Skin epidermis (tissue), 12 donors: ENCODE data around the gene SKAP1.
"Not testable (repeated sequence)": the region's sequence is repeated elsewhere in the genome, so short reads cannot be mapped to it uniquely, and the experiment has no call there.

Experiments
- H3K27ac ChIP-seq, 21 experiments: fragments of 200-600 bp; sonication (generic) in 11 of 21; one replicate each; pipeline ENCODE4 v1.5.0; 2020; ENCODE audit warnings: mild to moderate bottlenecking in 3 of 21, inconsistent platforms in 2 of 21, moderate library complexity in 2 of 21
- H3K4me3 ChIP-seq, 7 experiments: fragments of 200-600 bp; sonication (generic) in 2 of 7; one replicate each; pipeline ENCODE4 v1.5.0; 2020; ENCODE audit warnings: inconsistent platforms in 2 of 7, mild to moderate bottlenecking in 2 of 7, moderate library complexity in 1 of 7

The SKAP1 gene

DNA sequence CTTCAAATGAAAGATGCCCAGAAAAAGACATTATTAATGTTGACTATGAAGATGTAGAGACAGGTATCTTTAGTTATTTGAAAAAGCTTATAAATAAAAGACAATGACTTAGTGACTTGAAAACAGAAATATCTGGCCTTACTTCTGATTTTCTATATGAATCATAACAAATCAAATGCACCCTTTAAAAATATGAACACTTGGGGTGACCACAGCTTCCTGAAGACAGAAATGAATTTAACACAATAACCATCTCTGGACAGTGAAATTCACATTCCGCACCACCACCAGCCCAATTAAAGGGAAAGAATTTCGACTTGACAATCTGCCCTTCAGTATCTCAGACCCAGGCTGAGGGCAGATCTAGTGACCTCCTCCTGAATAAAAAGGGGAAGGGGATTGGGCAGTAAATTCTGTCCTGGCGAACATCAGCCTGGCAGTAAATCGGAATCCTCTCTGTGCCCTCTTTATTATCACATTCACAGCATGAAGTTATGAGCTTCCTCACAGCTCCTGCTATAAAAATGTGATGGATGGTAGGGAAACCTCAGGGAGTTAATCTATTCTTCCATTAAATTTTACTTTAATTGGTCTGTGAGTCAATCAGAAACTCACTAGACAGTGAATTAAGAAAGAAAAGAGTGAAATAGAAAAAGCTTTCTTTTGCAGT lies 190.9 kb downstream of the SKAP1 start:
- H3K4me3 ChIP-seq: no peak overlapping the region
- H3K27ac ChIP-seq: no peak overlapping the region

DNA sequence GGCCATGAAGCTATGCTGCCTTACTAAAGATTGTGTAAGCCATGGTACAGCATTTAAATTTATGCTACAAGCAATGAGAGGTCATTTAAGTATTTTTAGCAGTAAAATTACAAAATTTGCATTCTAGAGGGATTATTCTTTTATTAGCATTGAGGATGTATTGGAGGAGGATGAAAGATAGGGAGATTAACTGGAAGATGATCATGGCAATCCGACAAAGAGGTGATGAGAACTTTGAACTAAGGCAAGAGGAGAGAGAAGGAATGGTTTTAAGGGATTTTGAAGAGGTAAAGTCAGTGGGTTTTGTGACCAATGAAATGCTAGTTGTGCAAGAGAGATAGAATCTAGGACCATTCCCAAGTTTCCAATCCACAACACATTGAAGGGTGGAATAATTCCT lies 192.6 kb downstream of the SKAP1 start:
- Histone ChIP-seq H3K27ac (no peak overlapping the region), H3K4me3 (no peak overlapping the region)

DNA sequence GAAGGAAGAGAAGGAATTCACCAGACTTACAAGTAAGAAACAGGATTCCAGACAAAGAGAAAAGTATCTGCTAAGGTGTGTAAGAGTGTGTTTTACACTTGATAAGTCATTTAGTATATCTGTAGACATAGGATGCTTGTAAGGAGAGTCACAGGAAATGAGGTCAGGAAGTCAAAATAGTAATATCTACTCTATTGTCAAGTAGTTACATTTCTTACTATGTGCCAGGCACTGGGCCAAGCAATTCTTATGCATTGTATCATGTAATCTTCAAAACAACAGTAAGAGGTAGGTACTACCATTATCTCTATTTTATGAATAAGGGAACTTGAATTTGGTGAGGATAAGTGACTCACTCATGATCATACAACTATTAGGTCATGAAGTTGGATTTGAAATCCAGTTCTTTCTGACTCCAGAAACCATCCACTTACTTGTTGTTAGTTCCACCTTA lies 193.3 kb downstream of the SKAP1 start:
- H3K27ac ChIP-seq: no peak overlapping the region

DNA sequence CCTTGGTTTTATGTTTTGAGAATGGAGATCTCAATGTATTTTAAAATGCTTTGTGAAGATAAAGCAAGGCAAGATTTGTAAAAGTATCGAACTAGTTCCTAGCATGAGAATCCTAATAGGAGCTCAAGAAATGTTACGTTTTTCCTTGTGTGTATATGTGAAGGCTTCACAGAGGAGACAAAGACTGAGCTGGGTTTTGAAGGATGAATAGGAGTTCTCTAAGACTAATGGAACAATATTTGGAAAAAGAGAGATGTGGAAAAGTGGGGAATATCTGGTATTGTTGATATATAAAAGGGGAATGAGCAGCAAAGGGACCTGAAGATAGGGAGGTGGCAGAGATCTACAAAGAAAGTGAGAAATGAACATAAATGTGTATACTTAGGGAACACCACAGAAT lies 195.1 kb downstream of the SKAP1 start:
- no peak overlapping the region for H3K27ac ChIP-seq

More for the DNA sequence above, 193.3 kb downstream of the SKAP1 start:
- no peak overlapping the region for H3K4me3 ChIP-seq

DNA sequence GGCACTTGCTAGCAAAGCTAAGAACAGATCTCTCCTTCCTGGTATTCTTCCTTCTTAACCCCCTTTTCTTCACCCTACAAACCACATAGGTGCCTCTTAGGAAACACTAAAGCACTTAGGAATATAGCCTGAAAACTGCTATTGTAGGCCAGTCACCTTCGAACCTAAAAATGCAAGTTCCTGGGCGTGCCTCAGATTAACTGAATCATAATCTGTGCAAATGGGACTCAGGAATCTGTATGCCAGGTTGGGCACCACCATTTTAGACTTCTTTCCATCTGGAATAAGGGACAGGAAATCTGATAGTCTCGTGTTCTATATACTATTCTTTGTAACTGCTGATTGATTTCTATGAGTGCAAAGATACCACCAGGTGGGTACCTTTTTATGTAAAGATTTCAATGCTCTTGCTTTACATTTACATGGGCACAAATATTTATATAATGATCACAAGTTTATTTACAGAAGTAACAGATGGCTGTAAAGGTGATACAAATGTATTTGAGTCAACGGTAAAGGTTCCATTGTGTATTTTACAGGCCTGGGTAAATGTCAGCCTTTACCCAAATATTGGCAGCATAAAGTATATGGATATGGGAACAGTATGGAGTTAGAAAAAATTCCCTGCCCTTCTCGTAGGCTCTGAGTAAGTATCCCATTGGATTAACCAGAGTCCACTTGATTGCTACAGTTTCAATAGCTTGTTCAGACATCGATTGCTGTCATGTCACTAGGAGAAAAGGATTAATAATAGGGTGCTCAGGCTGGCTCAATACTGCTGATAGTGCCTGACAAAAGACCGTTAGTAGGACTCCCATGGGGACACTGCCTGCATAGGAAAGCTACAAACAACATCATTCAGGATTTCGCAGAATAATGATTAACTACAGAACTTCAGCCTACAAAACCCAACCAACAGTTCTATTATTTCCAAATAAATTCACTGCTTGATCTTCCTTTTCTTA lies 197.7 kb downstream of the SKAP1 start:
- Histone ChIP-seq H3K27ac (no peak overlapping the region), H3K4me3 (no peak overlapping the region)

More for the DNA sequence above, 195.1 kb downstream of the SKAP1 start:
- no peak overlapping the region for H3K4me3 ChIP-seq

DNA sequence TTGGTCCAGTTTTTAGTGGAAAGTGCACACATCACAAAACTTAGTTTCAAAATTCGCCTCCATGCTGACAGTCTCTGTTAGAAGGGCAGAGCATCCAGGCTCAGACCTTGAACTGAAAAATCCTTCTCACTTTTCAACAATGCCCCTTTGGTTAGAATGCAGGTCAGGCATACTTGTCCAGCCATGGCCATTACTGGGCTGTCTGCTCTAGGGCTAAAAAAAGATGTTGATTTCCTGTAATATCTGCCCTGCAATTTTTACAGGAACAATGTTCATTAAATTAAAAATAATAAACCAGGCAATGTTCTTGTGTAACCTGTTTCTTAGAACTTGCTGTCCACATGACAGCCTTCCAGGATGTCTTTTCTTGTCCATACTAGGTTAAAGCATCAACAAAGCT lies 200.1 kb downstream of the SKAP1 start:
- Histone ChIP-seq H3K4me3 (no peak overlapping the region), H3K27ac (no peak overlapping the region)

DNA sequence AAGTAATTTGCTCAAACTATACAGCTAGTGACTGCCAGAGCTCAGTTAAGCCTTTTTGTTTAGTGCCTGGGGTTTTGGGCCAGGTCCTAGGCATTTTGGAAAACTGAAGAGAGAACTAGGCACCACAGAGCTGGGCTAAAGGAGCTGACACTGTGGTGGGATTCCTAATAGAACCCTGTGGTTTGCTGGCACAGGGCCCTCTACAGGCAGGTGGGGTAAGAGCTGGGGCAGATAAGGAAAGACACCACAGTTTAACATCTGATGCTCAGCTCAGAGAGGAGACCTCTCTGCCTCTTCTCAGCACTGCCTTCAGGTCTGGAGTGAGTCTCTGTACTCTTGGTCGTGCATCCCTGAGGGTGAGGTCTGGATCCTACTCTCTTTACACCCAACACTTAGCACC lies 201.3 kb downstream of the SKAP1 start:
- Histone ChIP-seq H3K4me3 (no peak overlapping the region), H3K27ac (no peak overlapping the region)

DNA sequence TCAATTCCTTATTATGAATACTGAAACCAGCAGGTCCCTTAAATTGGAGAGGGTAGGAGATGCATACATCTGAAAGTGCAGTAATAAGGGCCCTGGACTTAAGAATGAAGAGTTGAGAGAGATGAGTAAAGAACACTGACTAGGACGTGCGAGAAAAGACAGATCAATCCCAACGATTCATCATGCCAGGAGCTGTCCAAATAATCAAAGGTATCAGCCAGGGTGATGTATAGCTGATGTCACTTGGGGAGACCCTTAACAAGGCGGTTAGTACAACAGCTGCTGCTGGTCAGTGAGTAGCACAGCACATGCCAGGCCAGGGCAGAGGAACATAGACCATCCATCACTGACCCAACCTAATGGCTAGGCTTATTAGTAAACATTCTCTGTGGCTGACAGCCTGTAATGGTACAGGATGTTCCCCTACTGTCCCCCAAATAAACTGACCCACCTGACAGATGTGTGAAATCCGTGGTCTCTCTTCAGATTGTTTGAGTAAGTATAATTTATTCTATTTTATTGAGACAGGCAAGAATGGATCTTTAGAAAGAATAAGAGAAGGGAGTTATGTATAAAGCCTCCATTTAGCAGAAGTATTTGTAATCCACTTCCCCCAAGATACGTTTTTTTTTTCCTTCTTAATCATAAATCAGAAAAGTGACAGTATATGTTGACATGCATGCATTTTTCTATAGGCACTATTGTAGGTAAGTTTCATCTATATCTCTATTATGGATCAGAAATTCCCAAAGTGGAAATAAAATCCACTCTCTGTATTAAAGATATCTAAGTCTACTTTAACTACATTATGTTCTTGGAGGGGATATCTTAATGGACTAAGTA lies 204.1 kb downstream of the SKAP1 start:
- Histone ChIP-seq H3K4me3 (no peak overlapping the region), H3K27ac (no peak overlapping the region)

DNA sequence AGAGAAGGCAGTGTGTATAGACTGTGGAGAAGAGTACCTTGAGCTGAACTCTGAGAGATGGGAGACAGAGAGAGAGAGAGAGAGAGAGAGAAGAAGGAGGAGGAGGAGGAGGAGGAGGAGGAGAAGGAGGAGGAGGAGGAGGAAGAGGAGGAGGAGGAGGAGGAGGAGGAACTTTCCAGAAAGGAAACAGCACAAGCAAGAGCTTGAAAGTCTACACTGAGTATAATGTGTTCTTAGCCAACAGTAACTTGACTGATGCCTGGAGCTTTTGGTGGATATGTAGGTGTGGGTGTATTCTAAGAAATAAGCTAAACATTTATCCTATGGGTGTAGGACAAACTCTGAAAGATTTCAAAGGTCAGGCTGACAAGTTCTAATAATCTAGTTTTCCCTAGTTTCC lies 206.1 kb downstream of the SKAP1 start:
- H3K27ac ChIP-seq: no peak overlapping the region
- H3K4me3 ChIP-seq: no peak overlapping the region

DNA sequence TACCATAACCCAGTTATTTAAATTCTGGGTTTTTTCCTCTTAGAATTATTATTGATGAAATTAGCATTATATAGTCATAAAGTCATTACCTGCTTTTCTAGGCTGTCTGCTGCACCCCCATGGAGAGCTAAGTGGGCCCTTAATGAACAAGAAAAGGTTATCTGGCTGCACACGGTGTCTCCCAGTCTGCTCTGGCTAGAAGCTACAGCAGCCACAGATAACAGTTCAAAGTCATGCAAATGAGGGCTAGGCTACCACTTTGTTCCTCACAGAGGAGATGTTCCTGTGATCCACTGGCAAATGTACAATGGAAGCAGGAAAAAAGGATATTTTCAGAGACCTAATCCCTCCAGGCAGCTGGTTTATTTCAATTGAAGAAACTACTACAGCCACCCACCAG lies 210.4 kb downstream of the SKAP1 start:
- no peak overlapping the region for H3K27ac ChIP-seq
- H3K4me3 ChIP-seq: no peak overlapping the region

DNA sequence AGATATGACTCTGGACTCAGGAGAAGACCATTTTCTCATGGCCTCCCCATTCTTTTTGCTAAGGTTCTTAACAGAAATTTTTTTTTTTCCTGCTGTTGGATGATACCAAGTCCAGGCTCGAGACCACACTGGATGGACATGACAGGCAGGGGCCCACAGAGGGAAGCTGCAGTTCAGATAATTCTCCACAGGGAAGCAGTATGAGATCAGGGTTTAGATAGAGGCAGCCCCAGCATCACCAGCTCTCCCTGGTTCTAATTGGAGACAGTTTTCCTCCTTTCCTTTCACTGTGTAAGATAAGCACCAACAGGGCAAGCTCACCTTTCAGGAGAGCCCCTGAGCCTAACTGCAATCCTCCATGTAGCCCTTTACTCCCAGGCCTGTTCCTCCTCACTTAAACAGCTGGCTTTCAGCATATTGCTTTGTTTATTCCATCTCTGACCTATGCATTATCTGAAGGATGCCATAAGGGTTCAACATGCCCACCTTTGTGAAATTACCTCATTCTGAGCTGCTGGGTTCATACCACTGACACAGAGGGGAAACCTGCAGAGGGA lies 214.4 kb downstream of the SKAP1 start:
- Histone ChIP-seq H3K4me3 (no peak overlapping the region), H3K27ac (no peak overlapping the region)

DNA sequence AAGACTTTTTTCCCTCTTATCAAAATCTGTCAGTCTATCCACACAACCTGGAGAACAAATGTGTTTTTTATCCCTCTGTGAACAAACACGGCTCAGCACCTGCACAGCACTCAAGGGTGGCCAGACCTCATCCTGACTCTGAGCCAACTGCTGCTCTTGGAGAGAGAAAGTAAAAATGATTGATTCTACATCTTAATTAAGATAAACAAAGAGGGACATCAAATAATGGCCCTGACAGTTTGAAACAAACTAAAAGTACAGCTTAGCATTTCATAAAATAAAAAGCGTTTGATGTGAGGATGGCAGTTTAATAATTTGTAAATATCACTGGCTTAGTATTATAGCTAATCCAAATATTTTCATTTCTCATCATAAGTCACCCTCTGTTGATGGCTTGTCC lies 216.2 kb downstream of the SKAP1 start:
- H3K4me3 ChIP-seq: no peak overlapping the region

DNA sequence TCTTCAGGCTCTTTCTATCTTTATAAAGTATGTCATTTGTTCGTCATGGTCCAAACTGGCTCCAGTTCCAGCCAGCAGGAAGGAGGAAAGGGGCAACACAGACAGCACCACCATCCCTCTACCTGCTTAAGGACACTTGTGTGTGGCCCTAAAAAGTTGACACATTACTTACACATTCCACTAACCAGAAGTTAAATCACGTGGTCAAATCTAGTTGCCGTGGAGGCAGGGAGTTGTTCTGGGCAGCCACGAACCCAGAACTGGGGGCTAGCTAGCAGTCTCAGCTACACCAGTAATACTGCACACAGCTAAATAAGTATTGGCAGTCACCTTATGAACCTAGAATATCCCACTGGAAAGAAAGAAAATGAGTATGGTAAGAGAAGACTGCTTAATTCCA lies 218.2 kb downstream of the SKAP1 start:
- Histone ChIP-seq H3K27ac (no peak overlapping the region), H3K4me3 (no peak overlapping the region)

More for the DNA sequence above, 216.2 kb downstream of the SKAP1 start:
- H3K27ac ChIP-seq: no peak overlapping the region

DNA sequence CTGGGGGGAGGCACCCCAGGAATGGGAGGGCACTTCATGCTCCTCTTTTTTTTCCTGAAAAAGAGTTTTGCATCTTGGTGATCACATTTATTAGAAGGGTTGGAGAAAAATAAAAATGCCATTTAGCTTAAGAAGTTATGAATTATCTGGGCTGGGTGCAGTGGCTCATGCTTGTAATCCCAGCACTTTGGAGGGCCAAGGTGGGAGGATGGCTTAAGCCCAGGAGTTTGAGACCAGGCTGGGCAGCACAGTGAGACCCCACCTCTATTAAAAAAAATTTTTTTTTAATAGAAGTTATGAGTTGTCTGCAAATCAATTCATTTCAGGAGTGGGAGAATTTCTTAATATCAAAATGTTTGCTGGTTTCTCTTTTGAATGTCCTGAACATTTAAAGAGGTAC lies 219.0 kb downstream of the SKAP1 start:
- Histone ChIP-seq H3K27ac (no peak overlapping the region), H3K4me3 (no peak overlapping the region)

DNA sequence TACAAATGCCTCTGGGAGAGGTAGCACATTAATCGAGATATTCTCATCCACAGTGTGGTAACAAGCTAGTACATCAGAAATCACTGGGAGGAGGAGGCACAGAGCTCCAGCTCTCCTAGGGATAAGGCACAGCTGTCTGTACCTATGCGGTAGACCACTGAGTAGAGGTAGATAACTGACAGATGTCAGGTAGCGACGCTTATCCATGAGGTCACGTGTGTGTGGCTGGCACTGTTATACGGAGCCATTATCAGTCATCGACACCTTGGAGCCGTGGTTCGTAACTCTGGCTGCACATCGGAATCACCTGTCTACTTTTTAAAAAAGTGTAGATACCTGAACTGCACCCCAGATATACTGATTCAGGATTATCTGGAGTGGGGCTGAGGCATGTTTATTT lies 220.0 kb downstream of the SKAP1 start:
- no peak overlapping the region for H3K27ac ChIP-seq
- no peak overlapping the region for H3K4me3 ChIP-seq

DNA sequence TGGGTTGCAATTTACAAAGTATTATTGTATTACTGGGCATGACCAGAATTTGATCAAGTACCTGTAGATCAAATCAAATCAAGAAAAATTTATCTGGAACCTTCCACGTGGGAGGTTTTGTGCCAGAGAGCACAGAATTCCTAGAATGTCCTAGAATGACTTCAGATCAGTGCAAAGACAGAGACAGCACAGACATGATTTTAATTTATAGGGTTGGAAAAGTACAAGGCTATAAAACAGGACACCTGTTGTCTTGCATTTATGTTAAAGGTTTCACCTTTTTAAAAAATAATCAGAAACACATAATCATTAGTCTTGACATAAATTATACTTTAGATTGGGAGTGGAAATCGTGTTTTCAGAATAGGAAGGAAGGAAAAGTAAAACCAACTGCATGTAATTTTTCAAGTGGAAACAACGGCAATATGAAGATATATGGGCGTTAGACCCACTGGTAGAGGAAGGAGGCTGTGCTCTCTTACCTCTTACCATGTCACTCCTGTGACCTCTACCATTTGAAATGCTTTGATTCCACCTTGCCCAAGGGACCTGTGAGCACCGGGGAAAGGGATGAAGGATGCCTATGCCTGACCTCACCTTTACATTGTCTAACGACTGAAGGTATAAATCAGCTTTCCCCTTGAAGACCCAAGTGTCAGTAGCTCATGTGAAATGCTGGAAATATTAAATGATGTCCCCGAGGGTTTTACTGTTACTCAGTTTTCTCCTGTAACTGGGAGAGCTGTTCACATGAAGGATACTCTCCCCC lies 222.1 kb downstream of the SKAP1 start:
- H3K27ac ChIP-seq: no peak overlapping the region
- no peak overlapping the region for H3K4me3 ChIP-seq

DNA sequence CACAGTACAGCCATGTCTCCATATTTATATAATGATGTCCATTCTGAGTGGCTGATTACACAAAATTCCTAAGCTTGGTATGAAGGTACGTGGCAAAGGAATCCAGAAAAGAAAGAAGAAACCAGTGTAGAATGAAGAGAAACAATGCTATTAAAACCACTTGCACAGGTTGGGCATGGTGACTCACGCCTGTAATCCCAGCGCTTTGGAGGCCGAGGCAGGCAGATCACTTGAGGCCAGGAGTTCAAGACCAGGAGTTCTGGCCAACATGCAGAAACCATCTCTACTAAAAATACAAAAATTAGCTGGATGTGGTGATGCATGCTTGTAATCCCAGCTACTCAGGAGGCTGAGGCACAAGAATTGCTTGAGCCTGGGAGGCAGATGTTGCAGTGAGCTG lies 223.0 kb downstream of the SKAP1 start:
- H3K27ac ChIP-seq, H3K4me3 ChIP-seq: not testable (repeated sequence)

DNA sequence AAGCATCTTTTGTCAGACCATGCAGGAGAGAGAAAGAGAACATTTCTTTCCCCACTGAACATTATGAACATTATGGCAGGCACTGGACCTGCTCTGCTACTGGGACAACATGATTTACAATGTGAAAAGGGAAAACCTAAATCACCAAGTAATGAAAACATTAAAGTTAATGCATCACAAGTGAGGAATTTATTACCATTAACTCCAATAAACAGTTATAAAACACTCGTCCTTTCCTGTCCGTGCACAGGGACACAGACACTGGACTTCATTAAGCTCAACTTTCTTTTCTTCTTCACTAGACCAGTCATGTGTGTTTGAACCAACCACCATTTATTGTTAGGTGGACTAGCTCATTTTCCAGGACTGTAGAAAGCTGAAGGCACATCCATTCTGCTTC lies 227.1 kb downstream of the SKAP1 start:
- no peak overlapping the region for H3K27ac ChIP-seq
- H3K4me3 ChIP-seq: no peak overlapping the region

DNA sequence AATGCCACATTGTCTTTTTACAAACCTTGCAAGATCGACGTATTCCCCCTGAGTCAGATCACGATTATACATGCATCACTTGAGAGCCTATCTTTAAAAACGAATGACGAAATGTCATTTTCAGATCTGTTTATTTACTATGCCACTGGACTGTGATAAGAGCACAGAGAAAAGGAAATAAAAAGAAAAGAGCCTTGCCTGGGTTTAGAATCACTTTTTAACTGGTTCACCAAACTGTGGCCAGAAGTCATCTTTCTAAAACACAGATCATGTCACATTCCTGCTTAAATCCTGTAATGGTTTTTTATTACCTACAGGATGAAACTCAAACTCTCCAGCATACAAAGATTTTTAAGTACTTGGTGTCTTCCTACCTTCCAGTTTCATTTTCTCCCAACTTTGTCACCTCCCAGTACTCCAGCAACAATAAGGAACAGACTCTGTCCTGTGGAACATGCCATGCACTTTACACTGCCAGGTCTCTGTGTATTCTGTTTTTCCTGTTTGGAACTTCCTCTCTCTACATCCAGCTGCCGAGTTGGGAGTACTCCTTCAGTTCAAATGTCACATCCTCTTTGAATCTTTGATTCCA lies 231.0 kb downstream of the SKAP1 start:
- Histone ChIP-seq H3K4me3 (no peak overlapping the region), H3K27ac (no peak overlapping the region)
